ENCODE data around the gene TESK1.
"Not testable (repeated sequence)": the region's sequence is repeated elsewhere in the genome, so short reads cannot be mapped to it uniquely, and the experiment has no call there.

The TESK1 gene

GRCh38 chr9:35604578-35605350, at the start of gene TESK1:
TSS of gene TESK1 (plus strand) at chr9:35605262. CDS start at chr9:35605620, 358 bp downstream.
- no peak for DNase-seq

DNA sequence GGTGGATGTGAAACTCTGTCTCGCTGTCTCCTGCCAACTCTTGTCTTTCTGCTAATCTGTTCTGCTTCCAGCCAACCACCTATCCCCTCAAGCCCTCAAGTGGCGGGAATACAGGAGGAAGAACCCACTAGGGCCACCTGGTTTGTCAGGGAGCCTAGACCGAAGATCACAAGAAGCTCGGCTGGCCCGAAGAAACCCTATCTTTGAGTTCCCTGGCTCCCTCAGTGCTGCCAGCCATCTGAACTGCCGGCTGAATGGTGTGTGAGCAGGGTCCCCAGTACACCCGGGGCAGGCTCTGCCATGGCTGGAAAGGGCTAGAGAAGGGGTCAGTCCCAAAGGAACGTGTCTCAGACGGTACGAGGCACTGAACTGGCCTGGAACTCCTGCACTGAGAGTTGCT, 49.2 kb upstream of the TESK1 start:
- no peak for DNase-seq

DNA sequence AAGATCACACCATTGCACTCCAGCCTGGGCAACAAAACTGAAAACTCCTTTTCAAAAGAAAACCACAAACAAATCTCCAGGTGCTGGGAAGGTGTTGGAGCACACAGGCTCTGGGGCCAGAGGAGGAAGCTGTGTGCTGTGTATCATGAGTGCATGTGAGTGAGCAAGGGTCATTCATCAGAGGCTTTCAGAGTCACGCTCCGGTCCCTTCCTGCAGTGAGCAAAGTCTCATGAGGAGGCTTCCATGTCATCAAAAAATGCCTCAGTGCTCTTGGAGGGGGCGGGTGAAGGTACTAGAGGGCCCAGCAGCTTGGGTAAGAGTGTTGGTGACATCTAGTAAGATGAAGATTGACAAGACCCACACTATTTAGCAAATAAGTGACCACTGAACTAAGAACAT, 48.3 kb upstream of the TESK1 start:
- no peak for DNase-seq

DNA sequence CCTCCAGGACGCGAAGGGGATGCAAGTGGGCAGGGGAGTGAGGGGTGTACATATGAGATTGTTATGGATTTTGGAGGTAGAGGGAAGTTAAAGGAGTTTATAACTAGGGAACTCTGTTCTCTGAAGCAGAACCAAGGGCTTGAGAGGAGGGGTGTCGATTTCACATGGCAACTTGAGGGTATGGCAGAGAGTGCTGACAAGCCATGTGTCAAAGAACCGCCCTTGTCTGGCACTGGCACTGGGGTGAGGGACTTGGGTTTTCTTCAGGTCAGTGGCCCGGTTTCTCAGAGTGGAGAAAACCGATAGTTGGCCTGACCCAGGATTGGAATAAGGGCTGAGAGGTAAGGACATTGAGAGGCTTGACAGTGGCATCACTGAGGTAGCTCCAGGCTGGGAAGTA, 47.7 kb upstream of the TESK1 start:
- no peak for DNase-seq

DNA sequence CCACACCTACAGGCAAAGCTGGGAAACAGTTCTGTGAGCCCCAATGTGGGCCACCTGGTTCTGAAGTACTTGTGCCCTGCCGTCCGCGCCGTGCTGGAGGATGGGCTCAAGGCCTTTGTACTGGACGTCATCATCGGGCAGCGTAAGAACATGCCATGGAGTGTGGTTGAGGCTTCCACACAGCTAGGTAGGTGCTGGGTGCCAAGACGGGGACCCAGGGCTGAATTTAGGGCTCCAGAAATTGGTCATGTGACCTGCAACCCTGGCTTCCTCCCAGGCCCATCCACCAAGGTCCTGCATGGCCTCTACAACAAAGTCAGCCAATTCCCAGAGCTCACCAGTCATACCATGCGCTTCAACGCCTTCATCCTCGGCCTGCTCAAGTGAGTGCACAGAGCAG, 46.9 kb upstream of the TESK1 start:
- no peak for DNase-seq

DNA sequence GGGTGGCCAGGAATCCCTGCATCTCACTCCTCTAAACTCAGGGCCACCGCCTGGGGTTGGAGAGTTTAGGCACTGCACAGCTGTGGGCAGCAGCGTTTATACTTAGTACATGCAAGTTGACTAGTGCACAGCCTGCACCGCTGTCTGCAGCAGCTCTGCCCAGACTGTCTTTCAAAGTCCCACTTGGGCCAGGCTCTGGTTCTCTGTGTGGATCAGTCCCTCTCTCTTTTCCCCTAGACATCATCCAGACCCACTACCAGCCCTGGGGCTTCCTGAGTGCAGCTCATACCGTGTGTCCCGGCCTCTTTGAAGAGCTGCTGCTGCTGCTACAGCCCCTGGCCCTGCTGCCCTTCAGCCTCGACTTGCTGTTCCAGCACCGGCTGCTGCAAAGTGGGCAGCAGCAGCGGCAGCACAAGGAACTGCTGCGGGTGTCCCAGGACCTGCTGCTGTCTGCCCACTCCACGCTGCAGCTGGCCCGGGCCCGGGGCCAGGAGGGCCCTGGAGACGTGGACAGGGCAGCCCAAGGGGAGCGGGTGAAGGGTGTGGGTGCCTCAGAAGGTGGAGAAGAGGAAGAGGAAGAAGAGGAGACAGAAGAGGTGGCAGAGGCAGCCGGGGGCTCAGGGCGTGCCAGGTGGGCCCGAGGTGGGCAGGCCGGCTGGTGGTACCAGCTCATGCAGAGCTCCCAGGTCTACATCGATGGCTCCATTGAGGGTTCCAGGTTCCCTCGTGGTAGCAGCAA, 45.1 kb upstream of the TESK1 start:
- no peak for DNase-seq

DNA sequence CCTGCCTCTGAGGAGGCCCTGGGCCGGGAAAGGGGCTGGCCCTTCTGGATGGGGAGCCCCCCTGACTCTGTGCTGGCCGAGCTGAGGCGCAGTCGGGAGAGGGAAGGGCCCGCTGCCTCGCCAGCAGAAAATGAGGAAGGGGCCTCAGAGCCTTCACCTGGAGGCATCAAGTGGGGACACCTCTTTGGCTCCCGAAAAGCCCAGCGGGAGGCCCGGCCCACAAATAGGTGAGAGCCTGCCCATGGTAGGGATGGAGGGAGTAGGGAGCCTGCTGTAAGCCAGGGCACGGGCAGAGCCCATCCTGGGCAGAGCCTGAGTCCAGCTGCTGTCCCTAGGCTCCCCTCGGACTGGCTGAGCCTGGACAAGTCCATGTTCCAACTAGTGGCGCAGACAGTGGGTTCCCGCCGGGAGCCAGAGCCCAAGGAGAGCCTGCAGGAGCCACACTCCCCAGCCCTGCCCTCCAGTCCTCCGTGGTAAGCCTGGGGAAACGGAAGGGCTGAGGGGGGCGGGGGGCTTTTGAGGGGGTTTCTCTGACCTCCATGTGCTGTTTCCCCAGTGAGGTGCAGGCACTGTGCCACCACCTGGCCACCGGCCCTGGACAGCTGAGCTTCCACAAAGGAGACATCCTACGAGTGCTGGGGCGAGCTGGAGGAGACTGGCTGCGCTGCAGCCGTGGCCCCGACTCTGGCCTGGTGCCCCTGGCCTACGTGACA, 44.3 kb upstream of the TESK1 start:
- DNase-seq, result no peak

DNA sequence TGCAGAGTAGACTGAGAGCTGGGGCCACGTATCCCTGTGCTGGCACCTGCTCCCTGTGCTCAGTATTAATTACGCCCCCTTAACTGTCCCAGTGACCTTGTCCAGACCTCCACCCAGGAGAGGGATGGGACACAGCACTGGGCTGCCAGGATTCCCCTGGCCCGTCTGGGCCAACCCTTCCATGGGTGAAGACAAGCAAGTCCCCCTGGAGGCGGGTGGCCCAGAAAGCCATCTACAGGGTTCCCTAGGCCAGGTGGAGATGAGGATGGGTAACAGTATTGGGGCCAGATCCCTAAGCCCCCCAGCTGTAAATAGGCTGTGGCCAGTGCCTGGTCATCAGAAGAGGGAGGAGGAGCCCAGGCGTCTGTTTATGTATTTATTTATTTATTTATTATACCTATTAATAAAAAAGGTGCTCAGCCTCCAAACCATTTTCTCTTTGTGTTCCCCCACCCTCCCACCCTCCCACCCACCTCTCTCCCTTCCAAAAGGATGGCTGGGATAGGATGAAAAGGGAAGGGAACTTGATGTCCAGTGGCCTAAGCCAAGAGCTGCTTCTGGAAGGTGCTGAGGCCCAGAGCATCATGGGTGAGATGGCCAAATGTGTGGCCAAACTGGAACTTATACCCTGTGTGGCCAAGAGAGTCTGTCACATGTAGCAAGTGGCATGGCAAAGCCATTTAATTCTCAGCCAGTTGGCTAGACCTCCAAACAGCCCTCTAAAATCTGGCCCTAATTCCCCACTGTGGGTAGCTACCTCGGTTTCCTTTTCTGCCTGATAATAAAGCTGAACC, 43.4 kb upstream of the TESK1 start:
- DNase-seq, result no peak

DNA sequence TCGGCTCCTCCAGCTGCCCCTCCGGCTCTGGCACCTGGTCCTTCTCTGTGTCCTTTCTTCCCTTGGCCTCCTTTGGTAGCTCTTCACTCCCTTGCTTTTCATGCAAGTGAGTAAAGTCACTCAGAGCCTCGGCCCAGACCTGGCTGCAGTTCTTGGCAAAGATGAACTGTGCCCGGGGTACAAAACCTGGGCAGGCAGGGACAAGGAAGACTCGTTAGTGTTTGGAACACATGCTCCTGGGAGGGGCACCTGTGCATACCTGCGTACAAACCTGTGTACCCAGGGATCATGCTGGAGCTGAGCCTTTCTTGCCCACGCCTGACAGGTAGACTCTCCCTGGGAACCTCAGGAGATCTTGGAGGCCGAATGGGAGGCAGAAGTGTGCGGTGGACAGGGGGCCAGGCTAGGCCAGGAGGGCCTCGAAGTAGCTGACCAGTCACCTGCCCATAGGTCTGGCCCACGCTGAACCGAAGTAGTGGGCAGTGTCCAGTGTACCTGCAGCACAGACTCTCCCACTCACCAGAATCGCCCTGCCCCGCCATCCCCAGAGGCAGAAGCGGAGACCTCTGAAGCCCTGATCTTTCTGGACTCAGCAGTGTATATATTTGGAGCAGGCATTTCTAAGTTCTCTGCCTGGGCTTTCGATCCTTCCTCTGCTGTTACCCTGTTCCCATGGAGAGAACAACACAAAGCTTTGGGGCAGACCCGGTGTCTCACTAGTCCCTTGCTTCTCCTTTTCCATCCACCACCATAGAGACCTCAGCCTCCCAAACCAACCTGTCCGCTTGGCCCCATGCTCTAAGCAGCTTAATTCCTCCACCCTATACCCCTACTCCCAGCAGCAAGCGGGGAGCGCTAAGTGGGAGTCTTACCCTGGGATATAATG, 41.9 kb upstream of the TESK1 start:
- DNase-seq, result no peak

GRCh38 chr9:35563791-35564197, 41.3 kb upstream of the TESK1 start:
- DNase-seq, result no peak

- DNase-seq, result no peak
These were observed 40.4 kb upstream of the TESK1 start for GRCh38 chr9:35564658-35565061.

- DNase-seq, result no peak
These were observed 38.6 kb upstream of the TESK1 start for GRCh38 chr9:35566417-35566816.

GRCh38 chr9:35568196-35568595, 36.9 kb upstream of the TESK1 start:
- no peak for DNase-seq

DNA sequence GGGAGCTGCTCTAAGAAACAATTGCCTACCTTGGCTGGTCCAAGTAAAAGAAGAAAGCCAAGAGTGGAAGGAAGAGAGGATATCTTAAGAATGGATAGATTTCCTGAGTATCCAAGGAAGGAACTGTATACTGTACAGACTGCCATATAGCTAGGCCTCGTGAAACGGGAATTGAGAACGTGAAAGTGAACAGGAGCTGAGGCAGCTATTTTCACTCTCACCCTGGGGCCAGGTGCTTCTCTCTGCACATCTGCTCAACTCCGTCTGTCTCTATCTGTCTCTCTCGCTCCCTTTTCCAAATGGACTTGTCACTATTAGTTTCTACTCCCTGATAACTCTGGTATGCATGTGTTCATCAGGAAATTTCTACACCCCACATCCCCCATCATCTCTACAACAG, 35.9 kb upstream of the TESK1 start:
- no peak for DNase-seq

- DNase-seq, result no peak
These were observed 34.2 kb upstream of the TESK1 start for GRCh38 chr9:35570709-35571504.

DNA sequence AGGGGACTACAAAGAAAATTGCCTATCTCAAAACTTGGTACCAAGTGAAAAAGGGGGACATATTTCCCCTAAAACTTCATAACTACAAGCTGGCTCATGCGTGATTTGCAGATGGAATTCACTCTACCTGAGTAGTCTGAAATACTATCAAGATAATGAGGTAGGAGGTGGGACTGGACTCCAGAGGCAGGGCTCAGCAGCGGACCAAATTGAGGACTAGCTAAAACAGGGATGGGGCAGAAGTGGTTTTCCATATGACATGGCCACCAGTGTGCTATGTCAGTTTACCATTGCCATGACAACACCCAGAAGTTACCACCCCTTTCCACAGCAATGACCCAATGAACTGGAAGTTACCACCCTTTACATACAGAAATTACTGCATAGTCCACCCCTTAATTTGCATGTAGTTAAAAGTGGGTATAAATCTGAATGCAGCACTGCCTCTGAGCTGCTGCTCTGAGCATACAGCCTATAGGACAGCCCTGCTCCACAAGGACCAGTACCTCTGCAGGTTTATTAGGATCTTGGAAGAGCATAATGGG, 30.4 kb upstream of the TESK1 start:
- DNase-seq, result no peak

DNA sequence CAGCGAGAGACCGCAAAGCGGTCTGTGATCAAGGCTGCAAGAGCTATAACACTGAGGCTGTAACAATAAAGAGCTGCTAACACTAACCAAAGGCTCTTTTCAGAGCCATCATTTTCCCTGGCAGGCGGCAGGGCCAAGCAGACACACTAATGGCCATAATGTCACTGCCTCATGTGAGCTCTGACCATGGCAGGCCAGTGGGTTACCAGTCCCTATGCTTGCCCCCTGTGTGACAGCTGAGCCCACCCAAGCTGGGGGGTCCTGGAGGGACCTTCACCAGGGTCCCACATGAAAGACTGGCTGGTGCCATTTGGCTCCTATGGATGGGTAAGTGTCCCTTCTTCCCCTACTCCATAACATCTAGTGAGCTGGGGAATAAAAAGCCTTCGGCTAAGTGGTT, 29.6 kb upstream of the TESK1 start:
- no peak for DNase-seq

GRCh38 chr9:35577486-35577885, 27.6 kb upstream of the TESK1 start:
- DNase-seq, result no peak

- DNase-seq, result no peak
These were observed 25.9 kb upstream of the TESK1 start for GRCh38 chr9:35579130-35579529.

- DNase-seq, result not testable (repeated sequence)
These were observed 25.3 kb upstream of the TESK1 start for GRCh38 chr9:35579659-35580227.
